ENCODE results near the gene EPN1.

DNA sequence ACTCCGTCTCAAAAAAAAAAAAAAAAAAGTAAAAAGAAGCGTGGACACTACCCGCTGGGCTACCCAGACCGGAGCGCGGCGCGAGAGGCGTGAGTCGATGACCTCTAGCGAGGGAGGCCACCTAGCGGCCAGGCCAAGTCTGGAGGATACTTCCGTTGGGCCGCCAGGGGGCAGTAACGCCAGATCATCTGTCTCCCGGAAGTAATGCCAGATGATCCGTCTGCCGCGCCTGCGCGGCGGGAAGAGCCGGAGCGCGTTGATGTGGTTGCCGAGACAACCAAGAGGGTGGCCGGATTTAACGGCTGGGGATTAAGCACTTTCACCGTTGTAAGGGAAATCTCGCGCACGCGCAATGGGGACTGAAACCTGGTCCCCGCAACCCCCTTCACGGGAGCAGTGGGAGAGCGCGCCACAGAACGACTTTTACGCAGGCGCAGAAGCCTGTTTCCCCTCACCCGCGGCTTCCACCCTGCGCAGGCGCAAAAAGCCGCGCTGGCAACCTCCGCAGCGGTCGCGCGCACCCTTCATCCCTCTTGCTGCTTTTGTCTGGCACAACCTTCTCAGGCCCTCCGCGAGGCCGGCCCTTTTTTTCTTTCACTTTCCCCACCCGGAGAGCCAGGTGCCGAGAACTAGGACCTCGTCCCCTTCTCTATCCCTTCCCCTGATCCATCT lies 21.2 kb upstream of the EPN1 start:
- TF ChIP-seq CTCF (conservative IDR thresholded peaks at IDR 0.05 in 1 of 2, IDR thresholded peaks at IDR 0.05 in 1 of 2; ENCODE audit: low read depth in 1 of 2, low read length in 2 of 2) (peak; percentile 99), EZH2 (IDR thresholded peaks at IDR 0.05; ENCODE audit: low read length, missing control alignments) (no peak)

Measured in fibroblast of lung (primary cell).